ENCODE data around the gene ROBO2.

ROBO2 gene

DNA sequence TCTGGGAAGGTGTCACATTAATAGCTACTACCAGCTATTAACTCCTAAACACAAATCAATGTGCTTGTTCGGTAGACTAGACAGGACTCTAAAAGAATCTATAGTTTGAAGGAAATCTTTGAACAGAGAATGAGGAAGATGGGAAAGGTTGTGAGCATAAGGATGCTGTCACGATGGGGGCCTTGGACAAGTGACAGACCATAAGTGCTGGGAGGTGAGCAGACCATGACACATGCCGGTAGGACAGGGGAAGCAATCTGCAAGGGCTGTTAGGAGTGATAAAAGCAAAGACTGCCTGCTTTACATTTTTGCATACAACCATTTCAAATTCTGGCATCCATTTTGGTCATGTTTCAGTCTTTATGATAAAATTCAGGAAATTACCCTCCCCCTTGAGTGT lies 645.8 kb downstream of the ROBO2 start:
- no peak for DNase-seq (ENCODE audit: low read depth in 2 of 2)

DNA sequence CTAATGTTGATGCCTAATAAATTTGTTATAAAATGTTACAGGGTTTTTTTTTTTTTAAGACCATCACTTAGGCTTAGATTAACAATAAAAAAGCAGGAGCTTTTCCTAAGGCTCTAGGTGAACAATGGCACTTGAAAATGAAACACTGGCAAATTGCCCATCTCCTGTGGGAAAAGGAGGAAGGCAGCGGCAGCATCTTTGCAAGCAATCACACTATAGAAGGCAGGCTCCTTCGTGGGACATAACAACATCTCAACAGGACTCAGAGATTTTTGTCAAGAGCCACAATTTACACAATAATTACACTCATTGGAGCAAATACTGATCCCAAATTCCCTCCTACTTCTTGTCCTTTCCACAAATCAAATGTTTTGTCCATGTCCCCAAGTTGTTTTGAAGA lies 646.7 kb downstream of the ROBO2 start:
- no peak for DNase-seq (ENCODE audit: low read depth in 2 of 2)

DNA sequence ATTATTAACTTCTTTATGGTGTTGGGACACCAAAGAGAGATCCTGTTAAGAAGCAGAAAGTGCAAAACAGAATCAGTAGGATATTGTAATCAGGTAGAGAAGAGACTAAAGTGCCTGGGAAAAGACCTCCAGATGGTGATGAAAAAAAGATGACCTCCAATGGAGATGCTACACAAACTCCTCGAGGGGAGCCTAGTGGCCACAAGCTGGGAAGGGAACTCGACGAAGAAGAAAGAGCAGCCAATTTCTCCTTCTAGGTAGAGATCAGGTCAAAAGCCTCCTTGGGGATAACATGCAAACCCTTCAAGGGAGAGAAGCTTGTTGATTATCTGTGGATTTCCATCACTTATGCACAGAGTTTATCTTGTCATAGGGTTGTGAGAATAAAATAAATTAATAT lies 647.6 kb downstream of the ROBO2 start:
- no peak for DNase-seq (ENCODE audit: low read depth in 2 of 2)

- no peak for DNase-seq (ENCODE audit: low read depth in 2 of 2)
Observed at GRCh38 chr3:77690284-77690845, 650.5 kb downstream of the ROBO2 start.

DNA sequence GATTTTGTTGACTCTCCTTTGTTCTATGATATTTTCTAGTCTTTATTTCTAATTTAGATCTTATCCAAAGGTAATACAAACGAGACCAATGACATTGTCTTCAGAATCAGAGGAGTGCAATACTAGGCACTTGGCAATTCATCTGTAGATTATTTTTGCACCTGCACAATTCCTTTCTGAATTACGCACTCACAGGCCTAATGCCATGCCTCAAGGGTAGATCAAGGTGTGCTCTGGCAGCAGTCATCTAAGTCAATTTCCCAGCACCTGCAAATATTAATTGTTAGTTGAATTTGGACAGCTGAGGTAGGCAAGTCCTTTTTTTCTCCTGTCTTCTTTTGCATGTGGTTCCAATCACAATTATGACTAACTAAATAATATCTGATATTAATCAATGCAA lies 653.2 kb downstream of the ROBO2 start:
- DNase-seq (ENCODE audit: low read depth in 2 of 2): no peak

DNA sequence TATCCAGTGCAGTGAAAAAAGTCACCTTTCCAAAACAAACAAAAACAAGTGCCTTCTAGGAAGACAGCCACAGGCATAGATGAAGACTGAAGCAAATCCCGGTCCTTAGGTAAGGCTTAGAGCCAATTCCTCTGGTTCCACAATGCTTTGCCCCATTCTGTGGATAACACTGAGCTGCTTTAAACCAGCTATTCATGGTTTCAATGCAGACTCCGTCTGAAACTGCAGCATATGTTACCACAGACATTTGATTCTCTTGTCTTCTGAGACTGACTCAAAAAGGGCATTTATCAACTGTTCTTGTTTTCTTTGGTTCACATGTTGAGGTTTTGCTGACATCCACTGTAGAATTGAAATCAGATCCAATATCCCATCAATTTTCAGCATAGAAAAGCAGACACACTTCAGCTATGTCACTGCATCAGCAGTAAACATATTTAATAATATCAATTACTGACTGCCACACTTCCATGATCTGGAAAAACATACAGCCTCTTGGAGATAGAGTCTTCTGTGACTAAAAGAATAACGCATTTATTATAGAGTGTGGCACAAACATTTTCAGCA lies 659.3 kb downstream of the ROBO2 start:
- no peak for DNase-seq (ENCODE audit: low read depth in 2 of 2)
